GM23338 (cell line): ENCODE data around the gene HOXA11. TPM values are rescaled to one million over a fixed set of nuclear protein-coding genes. Genes with fewer than 3 reads are reported as not detected.

Experiments
- ATAC-seq: fragments of 200-7000 bp; cut with Tn5 transposase; 3 replicates; pipeline ENCODE4 v1.9.1; 2020
- DNase-seq: peaks from one replicate; pipeline ENCODE4 v3.0.0-alpha.2; 2015; ENCODE audit warnings: low spot score
- H2AFZ ChIP-seq: fragments of 200-600 bp; sonication (generic); 2 replicates; pipeline ENCODE4 v1.8.0; 2016; ENCODE audit warnings: antibody characterized with exemption, mild to moderate bottlenecking, moderate library complexity
- H3F3A ChIP-seq: fragments of 200-600 bp; sonication (generic); replicated peaks from 2 replicates; pipeline ENCODE4 v1.8.0; 2017; ENCODE audit warnings: antibody characterized with exemption, mixed run types, low read depth
- H3K27ac ChIP-seq: fragments of 200-600 bp; sonication (generic); 2 replicates; pipeline ENCODE4 v1.6.1; 2016; ENCODE audit warnings: low read depth
- H3K27me3 ChIP-seq: fragments of 200-600 bp; sonication (generic); 2 replicates; pipeline ENCODE4 v1.8.0; 2016; ENCODE audit warnings: mild to moderate bottlenecking, mixed run types, moderate library complexity; ENCODE audit not compliant: insufficient read depth
- H3K36me3 ChIP-seq: fragments of 200-600 bp; sonication (generic); 2 replicates; pipeline ENCODE4 v1.8.0; 2016; ENCODE audit warnings: mild to moderate bottlenecking; ENCODE audit not compliant: insufficient read depth
- H3K4me1 ChIP-seq: fragments of 200-600 bp; sonication (generic); 2 replicates; pipeline ENCODE4 v1.8.0; 2016; ENCODE audit warnings: mild to moderate bottlenecking, moderate library complexity; ENCODE audit not compliant: insufficient read depth
- H3K4me2 ChIP-seq: fragments of 200-600 bp; sonication (generic); 2 replicates; pipeline ENCODE4 v1.7.1; 2017; ENCODE audit warnings: mixed run types
- H3K4me3 ChIP-seq: fragments of 200-600 bp; sonication (generic); 2 replicates; pipeline ENCODE4 v1.6.1; 2016; ENCODE audit warnings: mixed run types
- H3K79me2 ChIP-seq: fragments of 200-600 bp; sonication (generic); replicated peaks from 2 replicates; pipeline ENCODE4 v1.8.0; 2017; ENCODE audit warnings: mild to moderate bottlenecking; ENCODE audit not compliant: insufficient read depth
- H3K9me2 ChIP-seq: fragments of 200-600 bp; sonication (generic); 2 replicates; pipeline ENCODE4 v1.8.0; 2017; ENCODE audit not compliant: insufficient read depth
- H4K20me1 ChIP-seq: fragments of 200-600 bp; sonication (generic); replicated peaks from 2 replicates; pipeline ENCODE4 v1.8.0; 2017; ENCODE audit warnings: mild to moderate bottlenecking; ENCODE audit not compliant: insufficient read depth
- H3K27ac Mint-ChIP-seq: 2 replicates; pipeline ENCODE4 v1.8.0; 2020; ENCODE audit warnings: inconsistent platforms, mild to moderate bottlenecking, moderate library complexity, mixed read lengths
- H3K27me3 Mint-ChIP-seq: 3 replicates; pipeline ENCODE4 v1.8.0; 2022; ENCODE audit warnings: low read depth, mild to moderate bottlenecking, moderate library complexity, mixed read lengths, inconsistent platforms; ENCODE audit not compliant: insufficient read depth, poor library complexity
- H3K36me3 Mint-ChIP-seq: 3 replicates; pipeline ENCODE4 v1.8.0; 2021; ENCODE audit warnings: low read depth, mild to moderate bottlenecking, inconsistent platforms, moderate library complexity, mixed read lengths
- H3K4me1 Mint-ChIP-seq: 3 replicates; pipeline ENCODE4 v1.8.0; 2020; ENCODE audit warnings: mild to moderate bottlenecking, inconsistent platforms, mixed read lengths
- H3K4me3 Mint-ChIP-seq: 3 replicates; pipeline ENCODE4 v1.8.0; 2021; ENCODE audit warnings: moderate library complexity, mild to moderate bottlenecking, inconsistent platforms, mixed read lengths
- H3K9me3 Mint-ChIP-seq: 3 replicates; pipeline ENCODE4 v1.8.0; 2020; ENCODE audit warnings: moderate library complexity, mild to moderate bottlenecking, inconsistent platforms, mixed read lengths
- NANOG ChIP-seq: IDR thresholded peaks from 2 replicates; pipeline ENCODE4 v1.6.1; 2016; ENCODE audit warnings: antibody characterized with exemption, borderline replicate concordance
- POLR2AphosphoS5 ChIP-seq: IDR thresholded peaks from 2 replicates; pipeline ENCODE4 v1.6.1; 2016; ENCODE audit warnings: antibody characterized with exemption, low read depth
- STAT1 ChIP-seq: IDR thresholded peaks from one replicate; pipeline ENCODE4 v1.6.1; 2016; ENCODE audit warnings: antibody characterized with exemption; ENCODE audit not compliant: unreplicated experiment
- ZNF331 ChIP-seq: fragments of 250-450 bp; sonication (Bioruptor Pico); IDR thresholded peaks from 2 replicates; pipeline ENCODE4 v1.5.0; 2020; ENCODE audit warnings: low read depth, mild to moderate bottlenecking, moderate library complexity
- polyA plus RNA-seq: library from polyadenylated mRNA; unstranded; fragments of >200 nt; fragmentation: Nextera tagmentation; extraction: Ambion mirVana; gene quantifications from 2 replicates; pipeline ENCODE4 v1.2.1, GENCODE V29; 2016
- total RNA-seq: library from RNA; depleted of rRNA; stranded (reverse); fragments of >200 nt; shearing (Covaris generic); gene quantifications from 2 replicates; pipeline ENCODE4 v1.2.3, GENCODE V29; 2014
- TF ChIP-seq, protein P1 (sequence below): IDR thresholded peaks from one replicate; pipeline ENCODE4 v1.6.1; 2018; ENCODE audit warnings: antibody characterized with exemption; ENCODE audit not compliant: unreplicated experiment
- TF ChIP-seq, protein P2 (sequence below): fragments of 250-450 bp; sonication (Bioruptor Pico); IDR thresholded peaks from 2 replicates; pipeline ENCODE4 v1.5.0; 2020; ENCODE audit warnings: mild to moderate bottlenecking, moderate library complexity
- TF ChIP-seq, protein P3 (sequence below): IDR thresholded peaks from 2 replicates; pipeline ENCODE4 v1.6.1; 2016; ENCODE audit warnings: antibody characterized with exemption

HOXA11 gene
- total and polyA plus RNA-seq, 2 experiments from 2014 or later: not detected

DNA sequence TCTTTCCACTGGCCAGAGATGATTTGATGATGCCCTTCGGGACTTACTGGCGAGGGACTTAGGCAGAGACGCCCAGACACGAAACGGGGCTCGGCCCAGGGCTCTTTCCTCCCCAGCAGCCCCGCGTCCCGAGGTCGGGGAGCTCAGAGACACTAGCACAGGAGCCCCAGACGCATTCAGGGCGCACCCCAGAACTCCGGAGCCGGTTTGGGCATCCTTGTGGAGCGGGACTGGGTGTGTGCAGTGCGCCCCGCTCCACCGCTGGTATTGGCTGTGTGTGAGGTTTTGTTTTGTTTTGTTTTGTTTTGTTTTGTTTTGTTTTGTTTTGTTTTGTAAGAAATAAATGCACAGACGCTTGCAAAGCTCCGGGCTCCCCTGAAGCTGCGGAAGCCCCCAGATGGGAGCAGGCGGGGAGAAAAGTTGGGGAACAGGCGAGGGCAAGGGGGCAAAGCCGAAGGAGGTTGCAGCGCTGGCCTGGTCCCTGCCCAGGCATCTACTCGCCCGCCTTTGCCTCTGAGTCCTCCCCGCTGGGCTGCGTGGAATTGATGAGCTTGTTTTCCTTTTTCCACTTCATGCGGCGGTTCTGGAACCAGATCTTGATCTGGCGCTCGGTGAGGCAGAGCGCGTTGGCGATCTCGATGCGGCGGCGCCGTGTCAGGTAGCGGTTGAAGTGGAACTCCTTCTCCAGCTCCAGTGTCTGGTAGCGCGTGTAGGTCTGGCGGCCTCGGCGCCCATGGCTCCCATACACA lies 39.7 kb downstream of the HOXA11 start (continued):
- TF ChIP-seq, protein P1, sequence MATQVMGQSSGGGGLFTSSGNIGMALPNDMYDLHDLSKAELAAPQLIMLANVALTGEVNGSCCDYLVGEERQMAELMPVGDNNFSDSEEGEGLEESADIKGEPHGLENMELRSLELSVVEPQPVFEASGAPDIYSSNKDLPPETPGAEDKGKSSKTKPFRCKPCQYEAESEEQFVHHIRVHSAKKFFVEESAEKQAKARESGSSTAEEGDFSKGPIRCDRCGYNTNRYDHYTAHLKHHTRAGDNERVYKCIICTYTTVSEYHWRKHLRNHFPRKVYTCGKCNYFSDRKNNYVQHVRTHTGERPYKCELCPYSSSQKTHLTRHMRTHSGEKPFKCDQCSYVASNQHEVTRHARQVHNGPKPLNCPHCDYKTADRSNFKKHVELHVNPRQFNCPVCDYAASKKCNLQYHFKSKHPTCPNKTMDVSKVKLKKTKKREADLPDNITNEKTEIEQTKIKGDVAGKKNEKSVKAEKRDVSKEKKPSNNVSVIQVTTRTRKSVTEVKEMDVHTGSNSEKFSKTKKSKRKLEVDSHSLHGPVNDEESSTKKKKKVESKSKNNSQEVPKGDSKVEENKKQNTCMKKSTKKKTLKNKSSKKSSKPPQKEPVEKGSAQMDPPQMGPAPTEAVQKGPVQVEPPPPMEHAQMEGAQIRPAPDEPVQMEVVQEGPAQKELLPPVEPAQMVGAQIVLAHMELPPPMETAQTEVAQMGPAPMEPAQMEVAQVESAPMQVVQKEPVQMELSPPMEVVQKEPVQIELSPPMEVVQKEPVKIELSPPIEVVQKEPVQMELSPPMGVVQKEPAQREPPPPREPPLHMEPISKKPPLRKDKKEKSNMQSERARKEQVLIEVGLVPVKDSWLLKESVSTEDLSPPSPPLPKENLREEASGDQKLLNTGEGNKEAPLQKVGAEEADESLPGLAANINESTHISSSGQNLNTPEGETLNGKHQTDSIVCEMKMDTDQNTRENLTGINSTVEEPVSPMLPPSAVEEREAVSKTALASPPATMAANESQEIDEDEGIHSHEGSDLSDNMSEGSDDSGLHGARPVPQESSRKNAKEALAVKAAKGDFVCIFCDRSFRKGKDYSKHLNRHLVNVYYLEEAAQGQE: no peak
- TF ChIP-seq ZNF331: no peak
- TF ChIP-seq, protein P2, sequence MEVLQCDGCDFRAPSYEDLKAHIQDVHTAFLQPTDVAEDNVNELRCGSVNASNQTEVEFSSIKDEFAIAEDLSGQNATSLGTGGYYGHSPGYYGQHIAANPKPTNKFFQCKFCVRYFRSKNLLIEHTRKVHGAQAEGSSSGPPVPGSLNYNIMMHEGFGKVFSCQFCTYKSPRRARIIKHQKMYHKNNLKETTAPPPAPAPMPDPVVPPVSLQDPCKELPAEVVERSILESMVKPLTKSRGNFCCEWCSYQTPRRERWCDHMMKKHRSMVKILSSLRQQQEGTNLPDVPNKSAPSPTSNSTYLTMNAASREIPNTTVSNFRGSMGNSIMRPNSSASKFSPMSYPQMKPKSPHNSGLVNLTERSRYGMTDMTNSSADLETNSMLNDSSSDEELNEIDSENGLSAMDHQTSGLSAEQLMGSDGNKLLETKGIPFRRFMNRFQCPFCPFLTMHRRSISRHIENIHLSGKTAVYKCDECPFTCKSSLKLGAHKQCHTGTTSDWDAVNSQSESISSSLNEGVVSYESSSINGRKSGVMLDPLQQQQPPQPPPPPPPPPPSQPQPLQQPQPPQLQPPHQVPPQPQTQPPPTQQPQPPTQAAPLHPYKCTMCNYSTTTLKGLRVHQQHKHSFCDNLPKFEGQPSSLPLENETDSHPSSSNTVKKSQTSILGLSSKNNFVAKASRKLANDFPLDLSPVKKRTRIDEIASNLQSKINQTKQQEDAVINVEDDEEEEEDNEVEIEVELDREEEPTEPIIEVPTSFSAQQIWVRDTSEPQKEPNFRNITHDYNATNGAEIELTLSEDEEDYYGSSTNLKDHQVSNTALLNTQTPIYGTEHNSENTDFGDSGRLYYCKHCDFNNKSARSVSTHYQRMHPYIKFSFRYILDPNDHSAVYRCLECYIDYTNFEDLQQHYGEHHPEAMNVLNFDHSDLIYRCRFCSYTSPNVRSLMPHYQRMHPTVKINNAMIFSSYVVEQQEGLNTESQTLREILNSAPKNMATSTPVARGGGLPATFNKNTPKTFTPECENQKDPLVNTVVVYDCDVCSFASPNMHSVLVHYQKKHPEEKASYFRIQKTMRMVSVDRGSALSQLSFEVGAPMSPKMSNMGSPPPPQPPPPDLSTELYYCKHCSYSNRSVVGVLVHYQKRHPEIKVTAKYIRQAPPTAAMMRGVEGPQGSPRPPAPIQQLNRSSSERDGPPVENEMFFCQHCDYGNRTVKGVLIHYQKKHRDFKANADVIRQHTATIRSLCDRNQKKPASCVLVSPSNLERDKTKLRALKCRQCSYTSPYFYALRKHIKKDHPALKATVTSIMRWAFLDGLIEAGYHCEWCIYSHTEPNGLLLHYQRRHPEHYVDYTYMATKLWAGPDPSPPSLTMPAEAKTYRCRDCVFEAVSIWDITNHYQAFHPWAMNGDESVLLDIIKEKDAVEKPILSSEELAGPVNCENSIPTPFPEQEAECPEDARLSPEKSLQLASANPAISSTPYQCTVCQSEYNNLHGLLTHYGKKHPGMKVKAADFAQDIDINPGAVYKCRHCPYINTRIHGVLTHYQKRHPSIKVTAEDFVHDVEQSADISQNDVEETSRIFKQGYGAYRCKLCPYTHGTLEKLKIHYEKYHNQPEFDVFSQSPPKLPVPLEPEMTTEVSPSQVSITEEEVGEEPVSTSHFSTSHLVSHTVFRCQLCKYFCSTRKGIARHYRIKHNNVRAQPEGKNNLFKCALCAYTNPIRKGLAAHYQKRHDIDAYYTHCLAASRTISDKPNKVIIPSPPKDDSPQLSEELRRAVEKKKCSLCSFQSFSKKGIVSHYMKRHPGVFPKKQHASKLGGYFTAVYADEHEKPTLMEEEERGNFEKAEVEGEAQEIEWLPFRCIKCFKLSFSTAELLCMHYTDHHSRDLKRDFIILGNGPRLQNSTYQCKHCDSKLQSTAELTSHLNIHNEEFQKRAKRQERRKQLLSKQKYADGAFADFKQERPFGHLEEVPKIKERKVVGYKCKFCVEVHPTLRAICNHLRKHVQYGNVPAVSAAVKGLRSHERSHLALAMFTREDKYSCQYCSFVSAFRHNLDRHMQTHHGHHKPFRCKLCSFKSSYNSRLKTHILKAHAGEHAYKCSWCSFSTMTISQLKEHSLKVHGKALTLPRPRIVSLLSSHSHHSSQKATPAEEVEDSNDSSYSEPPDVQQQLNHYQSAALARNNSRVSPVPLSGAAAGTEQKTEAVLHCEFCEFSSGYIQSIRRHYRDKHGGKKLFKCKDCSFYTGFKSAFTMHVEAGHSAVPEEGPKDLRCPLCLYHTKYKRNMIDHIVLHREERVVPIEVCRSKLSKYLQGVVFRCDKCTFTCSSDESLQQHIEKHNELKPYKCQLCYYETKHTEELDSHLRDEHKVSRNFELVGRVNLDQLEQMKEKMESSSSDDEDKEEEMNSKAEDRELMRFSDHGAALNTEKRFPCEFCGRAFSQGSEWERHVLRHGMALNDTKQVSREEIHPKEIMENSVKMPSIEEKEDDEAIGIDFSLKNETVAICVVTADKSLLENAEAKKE (CRISPR knock-in tag): no peak
- TF ChIP-seq POLR2AphosphoS5: no peak

DNA sequence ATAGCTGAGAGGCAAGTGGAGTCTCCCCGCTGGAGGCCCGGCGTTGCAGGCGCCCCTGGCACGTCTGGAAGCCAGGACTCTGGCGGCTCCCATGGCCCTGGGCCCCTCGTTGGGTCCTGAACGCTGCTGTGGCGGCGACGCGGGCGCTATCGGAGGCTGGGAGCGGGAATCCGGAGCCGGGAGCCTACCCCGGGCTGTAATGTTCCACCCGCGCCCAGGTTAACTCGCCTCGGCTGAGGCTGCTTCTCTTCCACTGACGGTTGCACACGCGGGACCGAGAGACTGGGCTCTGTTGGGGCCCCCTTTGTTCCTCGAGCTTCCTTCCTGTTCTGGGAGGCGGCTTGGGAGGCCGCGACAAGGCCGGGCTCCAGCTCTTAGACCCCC lies 40.3 kb downstream of the HOXA11 start:
- H3K4me2 ChIP-seq: 0 out of 2 replicates have a peak overlapping the region, but pooled peaks have one; percentile 26
- H3K27ac ChIP-seq: no peak overlapping the region
- peaks cover 38% of the 10 kb centered on the region for H3F3A ChIP-seq
- peak; percentile 54 for DNase-seq
- H3K27me3 ChIP-seq: peaks cover 100% of the 10 kb centered on the region
- H3K9me3 Mint-ChIP-seq: peaks cover 28% of the 10 kb centered on the region
- H3K79me2 ChIP-seq: no peaks in the 10 kb centered on the region
- peaks cover 46% of the 10 kb centered on the region for H4K20me1 ChIP-seq
- no peak overlapping the region for H2AFZ ChIP-seq
- no peak overlapping the region for H3K27ac Mint-ChIP-seq
- ATAC-seq: peak; percentile 4; the same call in 2 of the 3 replicates
- no peaks in the 10 kb centered on the region for H3K9me2 ChIP-seq
- H3K4me1 Mint-ChIP-seq: peaks cover 19% of the 10 kb centered on the region
- peaks cover 100% of the 10 kb centered on the region for H3K27me3 Mint-ChIP-seq
- peak overlapping the region; percentile 9; the same call in 1 of the 3 replicates for H3K4me3 Mint-ChIP-seq
- no peaks in the 10 kb centered on the region; the same call in 2 of the 3 replicates for H3K36me3 Mint-ChIP-seq
- H3K4me3 ChIP-seq: no peak overlapping the region
- H3K4me1 ChIP-seq: peaks cover 35% of the 10 kb centered on the region
- H3K36me3 ChIP-seq: no peaks in the 10 kb centered on the region
- TF ChIP-seq STAT1: no peak
- TF ChIP-seq, protein P1: no peak
- no peak for TF ChIP-seq NANOG
- TF ChIP-seq POLR2AphosphoS5: no peak
- TF ChIP-seq, protein P3, sequence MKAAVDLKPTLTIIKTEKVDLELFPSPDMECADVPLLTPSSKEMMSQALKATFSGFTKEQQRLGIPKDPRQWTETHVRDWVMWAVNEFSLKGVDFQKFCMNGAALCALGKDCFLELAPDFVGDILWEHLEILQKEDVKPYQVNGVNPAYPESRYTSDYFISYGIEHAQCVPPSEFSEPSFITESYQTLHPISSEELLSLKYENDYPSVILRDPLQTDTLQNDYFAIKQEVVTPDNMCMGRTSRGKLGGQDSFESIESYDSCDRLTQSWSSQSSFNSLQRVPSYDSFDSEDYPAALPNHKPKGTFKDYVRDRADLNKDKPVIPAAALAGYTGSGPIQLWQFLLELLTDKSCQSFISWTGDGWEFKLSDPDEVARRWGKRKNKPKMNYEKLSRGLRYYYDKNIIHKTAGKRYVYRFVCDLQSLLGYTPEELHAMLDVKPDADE: no peak
